Right lobe of liver (tissue), 4 donors: ENCODE measurements around the gene C1orf116.

Experiments
- CTCF ChIP-seq, 4 donors: fragments of 200-600 bp in 3 of 4; fragments of 450-650 bp in 1 of 4; IDR thresholded peaks; one replicate each; pipeline versions ENCODE4 v1.5.1 to v1.8.0; 2016 to 2022; ENCODE audit warnings: antibody characterized with exemption in 4 of 4, mild to moderate bottlenecking in 2 of 4
- POLR2A ChIP-seq: fragments of 450-650 bp; IDR thresholded peaks from one replicate; pipeline ENCODE4 v1.6.1; 2017; ENCODE audit warnings: antibody characterized with exemption, mild to moderate bottlenecking
- donor health status: DM: no; HTN: no; CAD: no.
- donor health status: DM: no; HTN: no; CAD: no.
- donor health status: DM: no; HTN: yes; CAD: no.

GRCh38 chr1:207081088-207081487 is 48.5 kb upstream of the C1orf116 start:
- TF ChIP-seq CTCF (IDR thresholded peaks at IDR 0.05) (no peak), POLR2A (no peak)
